ENCODE measurements around the gene HERC2. TPM values are rescaled to one million over a fixed set of nuclear protein-coding genes. Genes with fewer than 3 reads are reported as not detected.
"Not testable (repeated sequence)": the region's sequence is repeated elsewhere in the genome, so short reads cannot be mapped to it uniquely, and the experiment has no call there.

Gene HERC2
- total and polyA plus RNA-seq, 2 of the 13 experiments (the other 11 are each of a cell fraction or from before 2014, with no cell fraction given), result 17.6 to 24.8 TPM

DNA sequence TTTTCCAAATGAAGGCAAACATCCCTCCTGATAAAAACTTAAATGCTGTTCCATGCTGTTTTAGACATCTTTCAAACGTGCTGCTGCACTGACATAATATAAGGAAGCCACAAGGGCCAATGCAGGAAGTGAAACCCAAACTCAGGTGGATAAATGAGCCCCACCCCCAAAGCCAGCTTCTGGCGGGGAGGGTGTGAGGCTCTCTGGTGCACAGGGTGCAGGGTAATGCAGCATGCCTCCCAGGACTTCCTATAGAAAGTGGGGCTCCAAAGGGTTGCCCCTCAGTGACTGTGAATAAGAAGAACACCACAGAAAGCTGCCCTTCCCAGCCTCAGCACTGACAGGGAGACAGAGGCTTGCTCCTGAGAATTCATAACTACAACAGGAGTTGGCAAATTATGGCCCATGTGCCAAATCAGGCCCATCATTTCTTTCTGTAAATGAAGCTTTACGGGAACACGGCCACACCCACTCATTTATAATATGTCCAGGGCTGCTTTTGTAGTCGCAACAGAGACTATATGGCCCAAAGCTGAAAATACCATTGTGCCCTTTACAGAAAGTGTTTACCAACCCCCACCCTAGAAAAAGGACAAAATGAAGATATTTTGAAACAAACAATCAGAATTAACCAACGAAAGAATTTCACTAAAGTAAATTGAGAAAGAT, 185.6 kb downstream of the HERC2 start:
- H3K4me1 ChIP-seq (ENCODE audit: insufficient read depth, low read length); H2AFZ ChIP-seq (ENCODE audit: low read length); H3K4me3 ChIP-seq (replicated peaks in 1 of 3; ENCODE audit: insufficient read depth in 1 of 3, low read depth in 2 of 3, low read length in 3 of 3); ATAC-seq; DNase-seq (ENCODE audit: low spot score); H3K4me2 ChIP-seq (ENCODE audit: low read depth, low read length); H3K9ac ChIP-seq (ENCODE audit: insufficient read depth, low read depth, low read length); H3K27me3 ChIP-seq (ENCODE audit: control insufficient read depth in 1 of 2, insufficient read depth in 2 of 2, low read length in 2 of 2); H4K20me1 ChIP-seq (ENCODE audit: insufficient read depth, low read length); POLR2A ChIA-PET; intact Hi-C loops (cut with micrococcal nuclease; ENCODE audit: unreplicated experiment); FAIRE-seq; in situ Hi-C loops (cut with HindIII; ENCODE audit: extremely low pct_ligation_motif_present, low pct_unique_long_range_greater_than_20kb); H3K9me3 ChIP-seq (ENCODE audit: low read length); H3K27ac ChIP-seq (ENCODE audit: extremely low read length, insufficient read depth, low read length); H3K79me2 ChIP-seq (ENCODE audit: insufficient read depth, low read length); BruUV-seq (replicated peaks); CTCF ChIA-PET (ENCODE audit: low intra/inter-chr PET ratio, low total read pairs): not testable (repeated sequence)
- peaks cover 15 to 40% of the 10 kb centered on the region in 2 experiments; a peak in 4 of 5 replicates for H3K36me3 ChIP-seq (replicated peaks in 1 of 2; ENCODE audit: control insufficient read depth in 1 of 2, insufficient read depth in 2 of 2, low read length in 2 of 2)
- 95% methylated on average over 5 of the region's 6 CpGs for WGBS (ENCODE audit: low lambda C conversion rate)

DNA sequence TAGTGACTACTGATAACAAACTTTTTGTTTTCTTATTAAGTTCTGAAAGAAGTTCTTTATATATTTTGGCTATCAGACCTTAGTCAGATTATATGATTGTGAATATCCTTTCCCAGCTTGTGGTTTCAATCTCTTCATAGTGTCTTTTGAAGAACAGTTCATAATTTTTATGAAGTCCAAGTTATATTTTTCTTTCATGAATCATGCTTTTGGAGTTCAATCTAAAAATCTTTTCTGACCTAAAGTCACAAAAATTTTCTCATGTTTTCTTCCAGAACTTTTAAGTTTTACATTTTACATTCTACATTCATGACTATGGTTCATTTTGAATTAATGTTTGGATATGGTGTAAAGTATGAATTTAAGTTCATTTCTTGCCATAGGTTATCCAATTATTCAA, 188.7 kb downstream of the HERC2 start:
- ChIA-PET CTCF (ENCODE audit: low intra/inter-chr PET ratio, low total read pairs) (no interaction called here), POLR2A (no interaction called here)
- BruUV-seq (replicated peaks), result no TSS peak
- FAIRE-seq (no peak), ATAC-seq (no peak), DNase-seq (ENCODE audit: low spot score) (no peak)
- intact Hi-C loops (cut with micrococcal nuclease; ENCODE audit: unreplicated experiment), result no loop called here
- Histone ChIP-seq H3K36me3 (replicated peaks in 1 of 2; ENCODE audit: control insufficient read depth in 1 of 2, insufficient read depth in 2 of 2, low read length in 2 of 2) (peaks cover 16 to 47% of the 10 kb centered on the region in 2 experiments; a peak in 4 of 5 replicates), H3K79me2 (ENCODE audit: insufficient read depth, low read length) (no peaks in the 10 kb centered on the region), H3K27ac (ENCODE audit: extremely low read length, insufficient read depth, low read length) (no peak overlapping the region), H3K27me3 (ENCODE audit: control insufficient read depth in 1 of 2, insufficient read depth in 2 of 2, low read length in 2 of 2) (no peaks in the 10 kb centered on the region), H3K9me3 (ENCODE audit: low read length) (no peaks in the 10 kb centered on the region), H3K4me3 (replicated peaks in 1 of 3; ENCODE audit: insufficient read depth in 1 of 3, low read depth in 2 of 3, low read length in 3 of 3) (no peak overlapping the region), H3K9ac (ENCODE audit: insufficient read depth, low read depth, low read length) (no peak overlapping the region), H2AFZ (ENCODE audit: low read length) (no peak overlapping the region), H4K20me1 (ENCODE audit: insufficient read depth, low read length) (no peaks in the 10 kb centered on the region), H3K4me1 (ENCODE audit: insufficient read depth, low read length) (no peaks in the 10 kb centered on the region), H3K4me2 (ENCODE audit: low read depth, low read length) (no peak overlapping the region)
- in situ Hi-C loops (cut with HindIII; ENCODE audit: extremely low pct_ligation_motif_present, low pct_unique_long_range_greater_than_20kb), result no loop called here
- TF ChIP-seq ZNF121 (CRISPR knock-in tag; IDR thresholded peaks at IDR 0.05), result no peak
- TF ChIP-seq, protein P1, sequence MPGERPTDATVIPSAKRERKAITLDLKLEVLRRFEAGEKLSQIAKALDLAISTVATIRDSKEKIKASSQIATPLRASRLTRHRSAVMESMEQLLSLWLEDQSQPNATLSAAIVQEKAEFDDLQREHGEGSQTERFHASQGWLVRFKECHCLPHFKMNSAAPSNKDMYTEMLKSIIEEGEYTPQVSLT (CRISPR knock-in tag; IDR thresholded peaks at IDR 0.05; ENCODE audit: borderline replicate concordance, low read depth), result no peak
- no peak for TF ChIP-seq SAFB2 (CRISPR knock-in tag; IDR thresholded peaks at IDR 0.05; ENCODE audit: borderline replicate concordance, low read depth)

All from HepG2 (cell line).